ENCODE data around the gene NUDT3.
A peak's percentile ranks its signal among the peaks of the same experiment; 100 is the strongest.
"Not testable (repeated sequence)": the region's sequence is repeated elsewhere in the genome, so short reads cannot be mapped to it uniquely, and the experiment has no call there.

Gene NUDT3

DNA sequence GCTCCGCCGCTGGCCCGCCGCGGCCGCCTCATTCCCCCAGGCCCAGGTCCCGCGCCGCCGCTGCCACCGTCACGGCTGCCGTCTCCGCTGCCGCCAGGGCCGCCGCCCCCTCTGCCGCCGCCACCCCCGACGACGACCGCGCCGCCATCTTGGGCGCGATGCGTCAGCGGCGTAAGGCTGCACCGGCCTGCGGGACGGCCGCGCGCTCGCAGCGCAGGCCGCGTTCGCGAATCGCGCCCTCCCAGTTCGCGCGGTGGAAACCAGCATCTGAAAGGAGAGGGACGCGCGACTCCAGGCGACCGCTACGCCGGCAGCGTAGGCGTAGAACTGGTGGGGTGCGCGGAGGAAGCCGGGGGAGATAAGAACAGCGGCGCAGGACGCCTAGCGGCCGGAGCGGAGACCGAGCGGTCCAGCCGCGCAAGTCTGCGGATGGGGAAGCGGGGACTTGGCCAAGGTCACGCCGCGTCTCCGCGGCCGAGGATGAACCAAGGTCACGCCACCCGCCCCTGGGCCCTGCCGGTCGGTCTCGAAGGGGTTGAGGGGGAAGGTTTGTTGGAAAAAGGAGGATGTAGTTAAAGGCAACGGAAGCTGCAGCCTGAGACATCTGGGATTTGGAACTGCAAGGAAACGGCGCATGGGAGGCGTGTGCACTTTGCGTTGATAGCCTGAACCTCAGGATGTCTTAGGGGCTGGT is at the start of gene NUDT3:
TSS of gene NUDT3 (minus strand) at position 173 of the 694 bp plus-strand sequence. CDS start 307 bp downstream, outside the sequence.
- peak; percentile 93 to 95 for DNase-seq

DNA sequence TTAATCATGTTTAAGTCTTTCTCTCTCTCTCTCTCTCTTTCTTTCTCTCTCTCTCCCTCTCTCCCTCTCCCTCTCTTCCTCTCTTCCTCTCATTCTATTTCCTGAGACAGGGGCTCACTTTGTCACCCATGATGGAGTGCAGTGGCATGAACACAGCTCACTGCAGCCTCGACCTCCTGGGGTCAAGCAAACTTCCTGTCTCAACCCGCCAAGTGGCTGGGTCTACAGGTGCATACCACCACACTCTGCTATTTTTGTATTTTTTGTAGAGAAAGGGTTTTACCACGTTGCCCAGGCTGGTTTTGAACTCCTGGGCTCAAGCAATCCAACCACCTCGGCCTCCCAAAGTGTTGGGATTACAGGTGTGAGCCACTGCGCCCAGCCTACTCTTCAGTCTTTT is 49.1 kb upstream of the NUDT3 start:
- no peak for DNase-seq

DNA sequence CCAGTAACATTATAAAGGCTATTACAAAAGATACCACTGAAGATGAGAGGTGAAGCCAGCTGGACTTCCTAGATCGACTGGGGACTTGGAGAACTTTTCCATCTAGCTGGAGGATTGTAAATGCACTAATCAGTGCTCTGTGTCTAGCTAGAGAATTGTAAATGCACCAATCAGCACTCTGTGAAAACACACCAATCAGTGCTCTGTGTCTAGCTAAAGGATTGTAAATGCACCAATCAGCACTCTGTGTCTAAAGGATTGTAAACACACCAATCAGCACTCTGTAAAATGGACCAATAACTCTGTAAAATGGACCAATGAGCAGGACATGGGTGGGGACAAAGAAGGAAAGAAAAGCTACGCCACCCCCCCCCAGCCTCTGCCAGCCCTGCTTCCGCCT is 47.0 kb upstream of the NUDT3 start:
- no peak for DNase-seq

GRCh38 chr6:34438705-34439104 is 46.2 kb upstream of the NUDT3 start:
- DNase-seq, result no peak

GRCh38 chr6:34437644-34437970 is 45.1 kb upstream of the NUDT3 start:
- no peak for DNase-seq

- DNase-seq, result no peak
These were observed 44.6 kb upstream of the NUDT3 start for GRCh38 chr6:34436803-34437643.

GRCh38 chr6:34435916-34436315 is 43.4 kb upstream of the NUDT3 start:
- no peak for DNase-seq

DNA sequence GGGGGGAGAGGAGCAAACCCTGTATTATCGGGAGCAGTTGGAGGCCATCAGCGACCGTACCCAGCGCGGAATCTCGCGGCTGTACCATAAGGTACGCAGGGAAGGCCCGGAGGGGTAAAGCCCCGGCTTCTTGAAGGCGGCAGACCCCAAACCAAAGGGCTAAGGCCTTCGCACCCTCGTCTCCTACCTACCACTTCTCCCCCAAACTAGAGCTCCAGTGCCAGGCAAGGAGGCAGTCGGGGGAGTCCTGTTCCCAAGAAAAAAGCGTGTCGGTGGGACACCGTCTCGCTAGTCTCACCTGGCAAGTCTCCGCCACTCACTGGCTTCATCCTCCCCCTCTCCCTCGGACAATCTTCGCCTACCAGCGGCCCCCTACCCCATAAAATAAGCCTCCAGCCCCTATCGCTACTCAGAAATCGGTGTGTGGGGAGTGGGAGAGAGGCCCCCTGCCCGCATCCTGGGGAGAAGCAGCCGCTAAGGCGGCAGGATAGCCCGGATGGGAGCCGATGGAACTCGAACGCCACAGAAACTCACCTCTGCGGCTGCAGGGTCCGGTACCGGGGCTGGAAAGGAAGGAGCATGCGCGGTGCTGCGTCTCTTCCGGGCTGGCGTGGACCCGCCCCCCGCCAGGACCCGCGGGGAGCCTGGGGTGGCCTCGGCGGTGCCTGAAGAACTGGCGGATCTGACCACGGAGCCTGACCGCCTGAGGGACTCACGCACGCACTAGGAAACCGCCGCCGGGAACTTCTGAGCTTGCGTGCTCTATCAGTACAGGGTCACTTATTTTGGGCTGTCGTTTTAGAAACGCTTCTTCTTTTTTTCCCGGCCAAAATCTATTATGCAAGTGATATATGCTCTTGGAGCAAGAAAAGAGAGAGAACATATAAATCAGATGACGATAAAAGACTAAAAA is 33.3 kb upstream of the NUDT3 start, which contains the start of gene RPS10:
TSS of gene RPS10 (minus strand) at position 572 of the 913 bp plus-strand sequence. CDS start 848 bp downstream, outside the sequence.
- peak; percentile 86 to 96 for DNase-seq

DNA sequence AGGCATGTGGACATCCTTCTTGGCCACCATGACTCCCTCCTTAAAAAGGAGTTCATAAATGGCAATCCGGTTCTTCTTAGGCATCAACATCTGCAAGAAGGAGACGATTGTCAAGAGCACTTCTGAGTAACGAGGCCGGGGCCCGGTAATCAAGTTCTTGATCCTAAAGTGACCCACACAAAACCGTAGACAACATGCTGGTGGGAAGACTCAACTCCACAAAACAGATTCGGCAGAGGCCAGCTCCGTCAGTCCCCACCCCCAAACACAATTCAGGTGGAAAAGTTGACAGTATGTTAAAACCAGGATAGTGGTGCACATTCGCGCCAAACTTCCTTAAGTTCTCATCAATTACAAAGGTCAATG is 32.6 kb upstream of the NUDT3 start:
- no peak for DNase-seq

- DNase-seq, result no peak
These were observed 32.0 kb upstream of the NUDT3 start for GRCh38 chr6:34424200-34425131.

DNA sequence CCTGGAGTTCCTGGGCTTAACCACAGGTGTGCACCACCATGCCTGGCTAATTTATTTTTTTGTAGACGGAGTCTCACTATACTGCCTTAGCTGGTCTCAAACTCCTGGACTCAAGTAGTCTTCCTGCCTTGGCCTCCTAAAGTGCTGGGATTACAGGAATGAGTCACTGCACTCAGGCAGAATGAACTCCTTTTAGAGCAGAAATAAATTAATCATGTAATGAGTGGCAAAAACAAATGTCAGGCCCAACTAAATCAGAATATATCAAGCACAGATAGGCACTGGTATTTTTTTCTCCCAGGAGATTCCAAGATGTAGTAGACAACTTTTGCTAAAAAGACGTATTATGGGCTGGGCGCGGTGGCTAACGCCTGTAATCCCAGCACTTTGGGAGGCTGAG is 30.8 kb upstream of the NUDT3 start:
- DNase-seq, result no peak

DNA sequence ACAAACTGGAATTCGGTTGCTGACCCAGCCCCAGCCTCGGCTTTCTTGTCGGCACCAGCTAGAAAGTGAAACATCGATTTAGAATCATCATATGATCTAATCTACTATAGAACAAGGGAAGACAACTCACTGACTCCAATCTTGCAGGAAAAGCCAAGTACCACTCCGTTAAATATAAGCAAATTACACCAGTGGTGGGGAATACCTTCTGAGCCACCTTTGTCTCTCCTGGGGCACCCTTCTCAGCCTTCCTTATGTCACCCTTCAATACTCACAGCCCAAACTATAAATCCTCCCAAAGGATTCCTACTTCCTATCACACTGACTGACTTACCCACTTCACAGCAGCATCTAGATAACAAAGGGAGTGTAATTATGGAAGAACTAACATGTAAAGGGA is 25.9 kb upstream of the NUDT3 start:
- DNase-seq, result no peak

- DNase-seq, result no peak
These were observed 24.5 kb upstream of the NUDT3 start for GRCh38 chr6:34416877-34417371.

DNA sequence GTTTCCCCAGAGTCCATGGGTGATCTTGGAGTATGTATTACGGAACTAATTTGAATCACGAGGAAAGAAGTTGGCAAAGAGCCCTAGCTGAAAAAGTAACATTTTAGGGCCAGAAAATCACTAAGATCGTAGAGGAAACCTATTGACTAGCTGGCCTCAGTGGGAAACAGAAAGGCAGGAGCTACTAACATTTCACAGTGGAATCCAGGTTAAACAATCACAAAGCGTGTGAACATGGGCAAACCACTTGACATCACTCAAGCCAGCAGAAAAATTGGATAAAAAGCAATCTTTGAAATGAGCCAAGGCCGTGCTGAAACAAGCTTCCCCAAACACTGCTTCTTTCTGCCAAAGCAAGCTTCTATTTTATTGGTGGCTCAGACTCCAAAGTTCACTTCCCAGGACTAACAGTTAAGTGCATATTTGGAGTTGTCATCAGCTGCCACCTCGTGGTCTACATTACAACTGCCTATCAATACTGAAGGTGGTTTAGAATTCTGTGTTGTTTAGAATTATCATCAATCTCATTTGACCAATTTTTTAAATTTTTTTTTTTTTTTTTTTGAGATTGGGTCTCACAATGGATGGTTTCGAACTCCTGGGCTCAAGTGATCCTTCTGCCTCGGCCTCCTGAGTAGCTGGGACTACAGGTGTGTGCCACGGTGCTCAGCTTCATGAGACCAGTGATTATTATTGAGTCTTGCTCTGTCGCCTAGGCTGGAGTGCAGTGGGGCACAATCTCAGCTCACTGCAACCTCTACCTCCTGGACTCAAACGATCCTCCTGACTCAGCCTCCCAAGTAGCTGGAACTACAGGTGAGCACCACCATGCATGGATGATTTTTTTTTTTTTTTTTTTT is 22.8 kb upstream of the NUDT3 start:
- DNase-seq, result peak; percentile 71 to 82

- no peak for DNase-seq
These were observed 20.3 kb upstream of the NUDT3 start for GRCh38 chr6:34412643-34413214.

DNA sequence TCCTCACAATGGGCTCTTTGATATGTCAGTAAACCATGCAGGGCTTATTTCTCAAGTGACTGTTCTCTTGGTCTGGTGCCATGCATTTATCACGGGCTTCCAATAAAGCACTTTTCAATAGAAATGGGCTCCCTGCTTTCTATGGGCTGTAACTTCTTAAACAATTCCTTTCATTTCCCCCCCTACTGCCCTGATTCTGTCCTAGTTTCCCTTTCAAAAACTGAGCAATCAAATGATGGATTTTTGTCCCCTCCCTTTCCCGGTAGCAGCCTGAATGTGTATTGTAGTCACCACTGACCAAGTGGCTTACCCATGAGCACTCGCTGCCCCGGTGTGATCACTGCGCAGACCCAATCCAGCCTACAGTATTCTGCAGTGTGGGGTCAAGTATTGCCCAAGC is 19.5 kb upstream of the NUDT3 start:
- no peak for DNase-seq

DNA sequence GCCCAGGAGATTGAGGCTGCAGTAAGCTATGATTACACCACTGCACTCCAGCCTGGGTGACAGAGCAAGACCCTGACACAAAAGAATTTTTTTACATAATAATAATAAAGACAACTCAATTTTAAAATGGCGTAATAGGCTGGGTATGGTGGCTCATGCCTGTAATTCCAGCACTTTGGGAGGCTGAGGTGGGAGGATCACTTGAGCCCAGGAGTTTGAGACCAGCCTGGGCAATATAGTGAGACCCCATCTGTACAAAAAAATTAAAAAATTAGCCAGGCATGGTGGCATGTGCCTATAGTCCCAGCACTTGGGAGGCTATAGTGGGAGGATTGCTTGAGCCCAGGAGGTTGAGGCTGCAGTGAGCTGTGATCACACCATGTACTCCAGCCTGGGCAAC is 15.4 kb upstream of the NUDT3 start:
- not testable (repeated sequence) for DNase-seq

- no peak for DNase-seq
These were observed 4.0 kb upstream of the NUDT3 start for GRCh38 chr6:34396518-34396917.

- no peak for DNase-seq
These were observed 1.5 kb upstream of the NUDT3 start for GRCh38 chr6:34393966-34394305.

DNA sequence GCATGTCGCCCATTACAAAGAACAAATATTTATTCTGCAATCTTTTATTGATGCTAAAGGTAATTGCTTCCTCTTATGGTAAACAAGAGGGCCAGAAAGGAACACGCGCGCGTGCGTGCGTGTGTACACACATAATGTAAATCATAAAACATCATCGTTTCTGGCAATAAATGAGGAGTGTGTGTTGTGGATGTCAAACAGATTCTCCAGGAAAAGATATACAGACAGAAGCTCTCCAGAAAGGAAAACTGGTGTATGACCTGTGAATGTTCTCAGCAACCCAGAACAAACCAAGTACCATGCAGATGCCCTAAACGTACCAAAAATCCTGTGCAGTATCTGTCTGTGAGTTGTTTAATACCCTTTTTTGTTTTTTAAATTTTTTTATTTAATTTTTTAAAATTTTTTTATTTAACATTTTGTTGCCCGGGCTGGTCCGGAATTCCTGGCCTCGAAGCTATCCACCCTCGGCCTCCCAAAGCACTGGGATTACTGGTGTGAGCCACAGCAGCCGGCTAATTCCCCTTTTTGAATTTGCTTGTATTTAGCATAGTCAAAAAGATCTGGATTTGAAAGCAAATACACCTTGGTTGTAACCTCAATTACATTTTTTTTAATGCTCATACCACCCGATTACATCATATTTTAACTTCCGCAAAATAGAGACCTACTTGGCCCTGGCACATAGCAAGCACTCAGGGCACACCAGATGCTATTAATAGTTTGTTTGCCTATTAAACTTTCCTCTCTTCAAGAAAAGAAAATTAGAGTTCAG is 909 bp upstream of the NUDT3 start:
- peak; percentile 57 to 64 for DNase-seq

Data from inflammatory macrophage treated with lipopolysaccharide for 1 hour (primary cell).